ENCODE data around the gene DACT1.

Gene DACT1

DNA sequence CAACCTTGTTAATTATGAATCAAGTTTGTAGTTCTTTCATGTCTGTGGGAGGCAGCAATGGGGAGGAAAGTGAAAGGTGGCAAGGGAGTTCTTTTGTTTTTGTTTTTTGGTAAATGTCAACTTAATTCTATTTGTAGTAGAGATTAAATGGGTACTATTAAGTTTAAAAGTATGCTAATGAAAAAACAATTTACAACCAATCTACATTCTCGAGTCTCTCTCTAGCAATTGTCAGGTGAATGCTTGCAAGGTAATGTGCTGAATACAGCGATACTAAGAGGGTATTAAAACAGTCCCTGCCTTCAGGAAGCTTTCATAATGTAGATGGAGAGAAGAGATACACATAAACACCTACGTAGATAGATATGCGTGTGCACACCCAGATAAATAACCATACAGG, 1.6 kb upstream of the DACT1 start:
- DNase-seq (ENCODE audit: low read depth in 2 of 2) = no peak

DNA sequence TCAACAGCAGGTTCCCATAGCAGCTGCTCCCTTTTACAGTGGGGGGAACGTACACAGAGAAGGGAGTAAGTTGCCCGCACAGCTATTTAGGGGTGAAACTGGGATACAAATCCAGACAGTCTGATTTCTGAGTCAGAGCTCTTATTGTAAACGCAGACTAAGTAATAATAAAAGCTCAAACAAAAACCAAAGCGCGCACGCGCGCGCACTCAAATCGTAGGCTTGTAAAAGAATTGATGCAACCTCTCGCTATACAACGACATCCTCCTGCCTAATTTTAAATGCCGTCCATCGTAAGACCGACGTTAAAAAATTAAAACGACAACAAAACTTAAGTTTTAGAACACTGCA, 747 bp upstream of the DACT1 start:
- peak; percentile 10 to 32 for DNase-seq (ENCODE audit: low read depth in 2 of 2)

DNA sequence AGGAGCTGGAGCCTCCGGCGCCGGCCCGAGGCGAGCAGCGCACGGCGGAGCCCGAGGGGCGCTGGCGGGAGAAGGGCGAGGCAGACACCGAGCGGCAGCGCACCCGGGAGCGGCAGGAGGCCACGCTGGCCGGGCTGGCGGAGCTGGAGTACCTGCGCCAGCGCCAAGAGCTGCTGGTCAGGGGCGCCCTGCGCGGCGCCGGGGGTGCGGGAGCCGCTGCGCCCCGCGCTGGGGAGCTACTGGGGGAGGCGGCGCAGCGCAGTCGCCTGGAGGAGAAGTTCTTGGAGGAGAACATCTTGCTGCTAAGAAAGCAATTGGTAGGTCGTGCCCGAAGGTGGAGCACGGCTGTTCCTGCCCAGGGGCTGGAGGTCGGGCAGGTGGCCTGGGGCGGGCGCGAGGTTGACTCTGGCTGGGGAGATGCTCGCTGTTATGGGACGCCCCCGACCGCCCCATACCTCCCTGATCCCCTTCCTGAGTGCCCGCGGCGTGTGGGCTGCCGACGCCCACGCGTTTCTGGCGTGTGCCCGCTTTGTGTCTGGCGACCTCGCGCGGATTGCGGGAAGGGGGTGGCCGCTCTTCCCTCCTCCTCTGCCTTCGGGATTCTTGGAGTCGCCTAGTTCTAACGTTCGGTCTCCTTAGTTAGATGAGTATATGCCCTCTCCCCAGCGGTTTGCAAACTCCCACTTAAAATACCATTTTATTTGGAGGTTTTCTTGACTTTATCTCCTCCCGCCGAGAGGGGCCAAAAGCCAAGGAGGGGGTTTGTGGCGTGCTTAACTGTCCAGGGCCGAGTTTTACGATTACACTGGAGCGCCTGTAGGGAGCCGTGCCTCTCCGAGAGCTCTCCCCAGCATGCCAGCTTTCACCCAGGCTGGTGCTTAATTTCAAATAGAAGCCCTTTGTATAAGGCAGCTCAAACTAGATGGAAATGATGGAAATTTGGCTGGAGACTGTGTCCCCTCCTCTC, 752 bp downstream of the DACT1 start:
- peak; percentile 11 to 17 for DNase-seq (ENCODE audit: low read depth in 2 of 2)

DNA sequence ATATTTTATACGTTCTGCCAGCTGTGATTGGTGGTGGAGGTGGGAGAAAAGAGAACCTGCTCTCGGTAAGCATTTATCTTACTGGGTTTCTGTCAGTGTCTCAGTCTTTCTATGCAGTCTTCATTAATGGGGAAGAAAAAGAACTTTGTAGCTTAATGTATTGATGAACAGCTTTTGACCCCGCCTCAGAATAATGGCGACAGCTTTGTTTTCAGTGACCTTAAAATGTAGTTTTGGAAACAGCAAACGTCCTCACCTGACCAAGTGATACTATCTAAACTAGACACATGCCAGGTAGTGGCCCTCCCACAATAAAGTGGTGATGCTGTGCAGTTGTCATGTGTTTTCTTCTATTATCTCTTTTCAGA, 1.4 kb downstream of the DACT1 start:
- DNase-seq (ENCODE audit: low read depth in 2 of 2) = no peak

DNA sequence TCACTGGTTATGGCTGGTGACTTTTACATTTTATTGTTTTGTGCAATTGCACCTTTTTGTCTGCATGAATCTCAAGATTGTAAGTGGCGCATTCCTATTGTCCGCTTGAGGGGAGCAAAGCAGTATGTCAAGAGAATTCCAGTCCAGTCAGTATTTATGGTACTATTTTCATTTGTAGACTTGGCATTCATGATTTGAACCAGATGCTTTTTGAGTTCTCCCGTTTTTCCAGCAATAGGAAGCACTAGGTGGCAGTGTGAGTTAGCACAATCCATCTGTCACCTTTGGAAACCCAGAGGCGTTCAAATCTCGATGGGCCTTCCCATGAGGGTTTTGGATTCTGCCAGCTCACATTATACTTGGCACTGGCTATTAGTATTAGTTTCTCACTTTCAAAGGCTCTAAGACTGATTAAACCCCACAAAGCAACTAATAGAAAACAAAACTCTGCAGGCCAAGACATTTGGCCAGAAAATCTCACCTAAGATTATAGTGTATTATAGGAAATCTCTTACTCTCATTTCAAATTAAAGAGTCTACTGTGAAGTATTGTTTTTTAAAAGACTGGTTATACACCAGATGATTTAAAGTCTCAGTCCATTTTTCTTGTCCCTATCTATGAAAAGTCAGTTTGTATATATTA, 2.2 kb downstream of the DACT1 start:
- no peak for DNase-seq (ENCODE audit: low read depth in 2 of 2)

DNA sequence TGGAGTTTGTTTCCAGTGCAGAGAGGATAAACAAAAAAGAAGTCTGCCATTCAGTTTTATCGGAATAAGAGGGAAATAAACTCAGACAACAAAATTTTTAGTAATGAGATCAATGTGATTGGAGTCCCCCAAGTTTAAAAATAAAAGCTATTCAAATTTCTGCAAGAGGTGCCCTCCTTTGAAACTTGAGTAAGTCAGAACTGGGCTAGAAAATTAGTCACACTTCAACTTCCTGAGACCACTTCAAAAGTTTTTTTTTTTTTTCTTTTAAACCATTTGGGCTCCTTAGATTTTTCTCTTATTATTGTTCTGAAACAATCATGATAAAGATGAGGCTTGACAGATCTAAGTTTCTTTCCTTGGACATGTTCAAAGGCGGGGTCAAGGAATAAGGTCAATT, 3.2 kb downstream of the DACT1 start:
- no peak for DNase-seq (ENCODE audit: low read depth in 2 of 2)

DNA sequence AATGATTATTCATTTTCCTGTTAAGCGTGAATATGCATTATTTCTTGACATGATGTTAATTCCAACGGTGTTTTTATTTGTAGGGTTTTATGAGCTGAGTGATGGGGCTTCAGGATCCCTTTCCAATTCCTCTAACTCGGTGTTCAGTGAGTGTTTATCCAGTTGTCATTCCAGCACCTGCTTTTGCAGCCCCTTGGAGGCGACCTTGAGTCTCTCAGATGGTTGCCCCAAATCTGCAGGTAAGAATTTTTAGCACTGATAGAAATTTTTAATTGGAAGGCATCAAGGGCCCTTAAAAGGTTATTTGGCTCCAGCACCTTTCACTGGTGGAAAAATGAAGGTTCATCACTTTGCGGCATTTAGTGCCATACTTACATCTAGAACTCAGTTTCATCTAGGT, 3.7 kb downstream of the DACT1 start:
- DNase-seq (ENCODE audit: low read depth in 2 of 2) = no peak

DNA sequence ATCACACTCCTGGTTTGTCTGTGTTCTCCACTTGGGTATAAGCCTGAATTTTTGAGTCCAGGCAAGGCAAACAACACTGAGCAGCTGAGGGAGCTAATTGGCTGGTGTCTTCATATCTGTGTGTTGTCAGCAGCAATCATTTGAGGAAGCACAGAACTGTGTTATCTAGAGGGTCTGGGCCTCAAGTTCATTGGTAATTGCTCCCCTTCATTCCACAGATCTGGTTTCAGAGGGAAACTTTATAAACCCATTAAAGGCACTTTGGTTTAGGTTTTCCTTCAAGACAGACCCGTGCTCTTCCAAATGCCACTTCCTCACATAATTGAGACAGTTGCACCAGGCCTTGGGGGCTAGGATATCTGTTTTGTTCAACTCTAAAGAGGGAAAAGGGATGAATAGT, 5.6 kb downstream of the DACT1 start:
- DNase-seq (ENCODE audit: low read depth in 2 of 2) = no peak

DNA sequence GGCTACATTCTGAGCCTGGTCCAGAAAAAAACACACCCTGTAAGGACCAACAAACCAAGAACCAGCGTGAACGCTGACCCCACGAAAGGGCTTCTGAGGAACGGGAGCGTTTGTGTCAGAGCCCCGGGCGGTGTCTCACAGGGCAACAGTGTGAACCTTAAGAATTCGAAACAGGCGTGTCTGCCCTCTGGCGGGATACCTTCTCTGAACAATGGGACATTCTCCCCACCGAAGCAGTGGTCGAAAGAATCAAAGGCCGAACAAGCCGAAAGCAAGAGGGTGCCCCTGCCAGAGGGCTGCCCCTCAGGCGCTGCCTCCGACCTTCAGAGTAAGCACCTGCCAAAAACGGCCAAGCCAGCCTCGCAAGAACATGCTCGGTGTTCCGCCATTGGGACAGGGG, 7.9 kb downstream of the DACT1 start:
- no peak for DNase-seq (ENCODE audit: low read depth in 2 of 2)

DNA sequence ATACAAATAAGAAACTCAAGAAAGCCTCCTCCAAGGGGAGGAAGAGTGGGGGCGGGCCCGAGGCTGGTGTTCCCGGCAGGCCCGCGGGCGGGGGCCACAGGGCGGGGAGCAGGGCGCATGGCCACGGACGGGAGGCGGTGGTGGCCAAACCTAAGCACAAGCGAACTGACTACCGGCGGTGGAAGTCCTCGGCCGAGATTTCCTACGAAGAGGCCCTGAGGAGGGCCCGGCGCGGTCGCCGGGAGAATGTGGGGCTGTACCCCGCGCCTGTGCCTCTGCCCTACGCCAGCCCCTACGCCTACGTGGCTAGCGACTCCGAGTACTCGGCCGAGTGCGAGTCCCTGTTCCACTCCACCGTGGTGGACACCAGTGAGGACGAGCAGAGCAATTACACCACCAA, 8.7 kb downstream of the DACT1 start:
- no peak for DNase-seq (ENCODE audit: low read depth in 2 of 2)

DNA sequence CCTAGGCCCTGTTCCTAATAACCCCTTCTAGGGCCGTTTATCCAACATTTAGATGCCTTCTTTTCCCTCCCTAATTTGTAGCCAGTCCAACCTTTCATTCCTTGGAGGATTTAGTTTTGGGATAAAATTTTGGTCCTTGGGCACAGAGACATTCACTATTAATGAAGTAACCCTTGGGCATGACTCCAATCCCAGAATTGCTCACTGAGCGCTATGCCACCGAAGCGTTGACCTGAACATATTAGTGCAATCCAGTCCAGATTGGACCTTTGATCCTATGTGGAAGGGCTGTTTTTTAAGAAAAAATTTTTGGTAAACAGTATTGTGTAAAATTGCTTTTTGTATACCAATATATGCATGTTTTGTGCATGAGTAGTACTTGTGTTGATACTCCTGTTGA, 10.0 kb downstream of the DACT1 start:
- no peak for DNase-seq (ENCODE audit: low read depth in 2 of 2)

DNA sequence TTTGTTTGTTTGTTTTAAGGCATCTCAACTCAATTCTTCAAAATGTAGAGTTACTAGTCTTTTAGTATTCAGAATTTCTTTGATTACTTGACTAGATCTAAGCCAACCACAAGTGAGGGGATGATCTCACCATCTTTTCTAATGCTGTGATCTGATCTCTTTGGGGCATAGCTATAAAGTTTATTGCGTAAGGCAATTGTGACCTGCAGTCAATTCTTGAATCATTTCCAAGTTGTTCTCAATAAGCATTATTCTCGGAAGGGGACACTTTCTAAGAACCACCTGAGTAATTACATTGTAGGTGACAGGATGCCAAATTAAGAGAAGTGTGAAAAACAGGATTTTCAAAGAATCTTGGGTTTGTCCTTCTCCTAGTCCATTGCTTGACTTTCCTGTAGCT, 13.1 kb downstream of the DACT1 start:
- no peak for DNase-seq (ENCODE audit: low read depth in 2 of 2)

DNA sequence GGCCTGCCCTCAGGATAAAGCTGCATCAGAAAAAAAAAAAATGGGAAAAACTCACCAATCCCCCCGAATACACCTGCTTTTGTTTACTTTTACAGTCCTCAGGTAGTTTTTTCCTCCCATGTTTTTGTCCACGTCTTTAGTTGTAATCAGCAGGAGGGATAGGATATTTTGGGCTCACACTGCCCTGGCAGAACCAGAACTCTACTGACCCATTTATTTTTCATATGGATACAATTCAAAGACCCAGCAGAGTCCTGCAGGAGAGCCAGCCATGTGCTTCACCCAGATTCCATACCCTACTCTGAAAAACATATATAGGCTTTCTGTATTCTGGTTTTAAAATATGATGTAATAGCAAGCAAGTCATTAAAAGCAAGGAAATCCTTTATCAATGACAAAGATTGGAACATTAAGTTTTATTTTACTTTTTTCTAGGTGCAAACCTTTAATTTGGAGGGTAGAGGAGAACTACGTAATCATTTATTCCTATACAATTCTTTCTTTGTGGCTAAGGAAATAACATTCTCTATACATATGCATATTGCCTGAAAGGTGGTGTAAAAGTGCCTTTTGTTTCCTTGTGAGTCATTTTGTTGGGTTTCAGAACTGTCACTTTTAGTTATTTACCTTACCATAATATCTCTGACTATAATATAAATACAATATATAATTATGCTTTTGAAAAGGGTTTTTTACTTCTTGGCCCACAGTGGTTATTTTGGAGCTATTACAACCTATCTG, 19.1 kb downstream of the DACT1 start:
- no peak for DNase-seq (ENCODE audit: low read depth in 2 of 2)

DNA sequence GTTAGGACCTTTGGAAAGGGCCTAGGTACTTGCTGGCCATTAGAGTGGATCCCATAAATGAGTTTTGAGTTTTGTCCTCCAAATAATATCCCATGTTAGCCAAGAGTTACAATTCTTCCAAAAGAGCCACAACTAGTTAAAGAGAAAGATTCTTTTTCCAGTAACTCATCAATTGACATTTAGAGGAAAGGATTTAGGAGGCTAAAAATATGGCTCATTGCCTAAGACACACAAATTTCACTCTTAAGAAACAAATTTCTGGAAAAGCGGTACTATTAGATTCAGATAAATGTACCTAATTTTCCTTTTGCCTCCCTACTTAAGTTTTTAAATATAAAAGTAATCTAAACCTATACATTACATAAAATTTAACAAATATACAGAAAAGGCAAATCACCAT, 21.3 kb downstream of the DACT1 start:
- DNase-seq (ENCODE audit: low read depth in 2 of 2) = no peak

DNA sequence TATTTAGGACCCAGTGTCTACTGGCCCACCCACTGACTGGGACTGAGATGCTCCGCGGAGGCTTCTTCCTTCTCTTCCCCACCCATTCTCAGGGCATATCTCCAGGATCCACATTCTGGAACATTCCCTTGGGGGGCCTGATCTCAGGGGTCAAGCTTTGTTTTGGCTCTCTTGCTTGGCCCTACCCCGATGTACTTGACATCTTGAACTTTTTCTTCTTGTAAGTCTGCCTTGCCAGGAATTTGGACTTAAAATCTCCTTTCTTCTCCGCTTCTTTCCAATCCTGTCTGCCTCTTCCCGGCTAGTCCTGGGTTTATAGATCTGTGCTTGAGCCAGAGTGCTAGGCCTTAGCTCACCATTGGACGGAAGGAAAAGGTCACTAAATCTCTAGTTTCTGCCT, 22.1 kb downstream of the DACT1 start:
- DNase-seq (ENCODE audit: low read depth in 2 of 2) = no peak

DNA sequence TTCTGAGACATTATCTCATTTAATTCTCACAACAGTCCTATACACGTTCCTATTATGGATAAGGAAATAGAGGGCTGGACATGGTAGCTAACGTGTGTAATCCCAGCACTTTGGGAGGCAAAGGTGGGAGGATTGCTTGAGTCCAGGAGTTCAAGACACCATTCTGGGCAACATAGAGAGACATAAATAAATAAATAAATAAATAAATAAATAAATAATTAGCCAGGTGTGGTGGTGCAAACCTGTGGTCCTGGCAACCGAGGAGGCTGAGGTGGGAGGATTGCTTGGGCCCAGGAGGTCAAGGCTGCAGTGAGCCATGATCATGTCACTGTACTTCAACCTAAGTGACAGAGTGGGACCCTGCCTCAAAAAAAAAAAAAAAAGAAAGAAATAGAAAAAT, 22.6 kb downstream of the DACT1 start:
- DNase-seq (ENCODE audit: low read depth in 2 of 2) = no peak

DNA sequence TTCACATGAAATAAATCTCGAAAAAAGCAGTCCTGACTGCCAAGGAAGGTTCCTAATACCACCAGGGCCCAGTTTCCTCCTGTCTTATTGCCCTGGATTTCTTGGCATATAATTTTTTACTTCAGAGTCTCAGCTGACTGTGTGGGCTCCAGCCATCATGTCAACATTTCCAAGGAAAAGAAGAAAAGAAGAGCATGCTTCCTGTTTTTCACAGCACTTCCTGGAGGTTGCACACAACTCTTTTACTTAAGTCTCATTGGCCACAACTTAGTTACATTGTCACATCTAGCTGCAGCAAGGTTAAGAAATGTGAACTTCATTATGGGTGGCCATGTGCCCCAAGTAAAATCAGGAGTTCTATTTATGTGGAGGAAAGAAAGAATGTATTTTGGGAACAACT, 24.3 kb downstream of the DACT1 start:
- no peak for DNase-seq (ENCODE audit: low read depth in 2 of 2)

DNA sequence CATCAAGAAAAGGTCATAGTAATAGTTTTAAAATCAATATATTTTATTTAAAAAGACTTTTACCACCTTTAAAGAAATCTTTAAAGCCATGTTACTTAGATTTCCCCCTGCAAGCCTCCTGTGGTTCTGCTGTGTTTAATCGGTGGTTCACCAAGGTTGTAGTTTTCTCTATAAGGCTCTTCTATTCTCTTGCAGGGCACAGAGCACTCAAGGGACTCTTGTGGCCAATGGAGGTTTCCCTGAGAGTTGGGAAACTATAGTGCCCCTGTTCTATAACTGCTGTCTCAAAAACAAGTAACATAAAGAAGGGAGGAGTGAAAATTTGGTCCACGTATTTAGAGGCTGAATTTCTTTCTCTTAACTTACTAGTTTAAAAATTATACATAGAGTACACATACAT, 25.0 kb downstream of the DACT1 start:
- no peak for DNase-seq (ENCODE audit: low read depth in 2 of 2)

DNA sequence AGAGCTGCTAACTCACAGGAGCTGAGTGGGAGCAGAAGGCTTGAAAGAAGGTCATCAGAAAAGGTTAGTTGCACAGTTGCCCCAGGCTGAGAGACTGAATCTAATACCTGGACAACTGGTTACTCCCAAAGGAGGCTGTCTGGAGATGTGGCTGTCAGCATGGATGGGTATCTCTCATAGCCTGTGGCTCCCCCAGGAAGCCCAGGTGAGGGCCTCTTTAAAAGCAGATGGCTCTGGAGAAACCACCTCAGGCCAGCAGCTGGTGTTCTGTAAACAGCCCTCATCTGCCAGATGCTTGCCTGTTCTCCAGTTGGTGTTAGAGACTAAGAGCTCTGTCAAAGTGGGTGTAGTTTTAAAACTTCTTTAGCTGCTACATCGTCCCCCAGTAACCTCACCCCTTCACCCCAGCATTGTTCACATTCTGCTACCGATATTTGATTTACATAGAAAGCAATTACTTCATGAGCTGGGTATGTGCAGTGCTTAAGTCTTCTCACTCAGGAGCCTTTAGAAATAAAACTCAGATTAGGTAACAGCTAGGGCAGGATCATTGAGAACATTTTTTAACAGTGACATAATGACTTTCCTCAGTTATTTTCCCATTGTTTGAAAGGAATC, 25.8 kb downstream of the DACT1 start:
- DNase-seq (ENCODE audit: low read depth in 2 of 2) = no peak

DNA sequence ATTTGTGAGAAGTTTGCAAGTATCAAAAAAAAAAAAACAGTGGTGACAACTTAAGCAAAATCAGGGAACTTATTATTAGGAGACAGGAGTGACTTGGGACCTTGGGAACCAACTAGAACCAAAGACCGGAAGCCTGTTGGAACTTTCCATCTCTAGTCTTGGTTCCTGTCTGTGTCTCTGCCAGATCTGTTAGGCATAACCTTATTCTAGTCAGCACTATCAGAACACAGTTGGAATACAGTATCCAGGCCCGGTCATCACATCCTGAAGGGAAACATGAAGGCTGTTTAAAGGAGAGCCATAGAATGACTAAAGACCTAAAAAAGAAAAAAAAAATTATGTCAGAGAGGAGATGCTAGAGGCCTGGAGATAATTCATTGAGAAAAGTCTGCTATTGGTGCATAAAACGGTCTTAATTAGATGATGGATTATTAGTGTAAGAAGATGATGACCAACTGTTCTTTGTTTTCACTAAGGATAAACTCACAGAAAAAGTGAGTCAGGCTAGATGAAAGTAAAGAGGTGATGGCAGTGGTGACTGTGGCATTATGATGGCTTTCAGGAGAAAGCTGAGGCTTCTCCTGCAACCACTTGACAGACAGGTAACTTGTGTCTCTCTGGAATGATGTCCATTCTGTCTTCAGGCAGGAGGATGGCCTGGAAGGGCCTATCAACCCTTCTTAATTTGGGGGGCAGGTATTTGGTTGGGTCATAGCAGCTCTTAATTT, 28.2 kb downstream of the DACT1 start:
- DNase-seq (ENCODE audit: low read depth in 2 of 2) = no peak

DNA sequence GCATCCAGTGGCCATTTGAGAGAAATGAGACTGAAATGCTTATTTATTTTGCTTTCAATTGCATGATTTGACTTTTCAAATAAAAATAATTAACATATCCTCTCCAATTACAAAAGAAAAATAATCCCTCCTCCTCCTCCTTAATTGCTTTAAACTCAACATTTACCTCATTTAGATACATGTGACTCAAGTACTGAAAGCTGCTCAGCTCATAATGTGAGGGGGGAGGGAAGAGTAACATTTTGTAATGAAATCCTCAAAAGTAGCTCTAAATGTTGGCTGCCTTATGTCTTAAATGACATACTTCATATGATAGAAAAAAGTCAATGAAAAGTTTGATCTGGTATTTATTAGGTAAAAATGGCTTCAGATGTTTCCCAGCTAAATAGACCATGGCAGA, 29.0 kb downstream of the DACT1 start:
- no peak for DNase-seq (ENCODE audit: low read depth in 2 of 2)

DNA sequence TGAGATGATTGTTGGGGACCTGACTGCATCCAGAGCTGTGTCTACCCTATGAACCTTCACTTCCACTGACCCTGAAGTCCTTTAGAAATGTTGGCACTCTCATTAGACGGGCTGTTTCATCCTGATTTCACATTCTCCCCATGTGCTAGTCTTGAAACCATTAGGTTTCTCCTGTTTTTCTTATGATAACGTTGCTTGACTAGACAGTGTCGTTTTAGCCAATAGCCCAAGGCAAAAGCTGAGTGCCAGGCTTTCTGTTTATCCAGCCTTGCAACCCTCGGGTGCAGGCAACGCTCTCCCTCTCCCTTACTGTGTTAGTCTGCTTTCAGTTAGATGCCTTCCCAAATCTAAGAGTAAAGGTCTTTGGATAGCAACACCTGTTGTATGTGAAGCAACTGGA, 30.1 kb downstream of the DACT1 start:
- DNase-seq (ENCODE audit: low read depth in 2 of 2) = no peak
